ENCODE data around the gene CD300A. TPM values are rescaled to one million over a fixed set of nuclear protein-coding genes. Genes with fewer than 3 reads are reported as not detected.

The CD300A gene
- total RNA-seq, 2 experiments from 2014 or later, result 2.2 to 2.4 TPM

DNA sequence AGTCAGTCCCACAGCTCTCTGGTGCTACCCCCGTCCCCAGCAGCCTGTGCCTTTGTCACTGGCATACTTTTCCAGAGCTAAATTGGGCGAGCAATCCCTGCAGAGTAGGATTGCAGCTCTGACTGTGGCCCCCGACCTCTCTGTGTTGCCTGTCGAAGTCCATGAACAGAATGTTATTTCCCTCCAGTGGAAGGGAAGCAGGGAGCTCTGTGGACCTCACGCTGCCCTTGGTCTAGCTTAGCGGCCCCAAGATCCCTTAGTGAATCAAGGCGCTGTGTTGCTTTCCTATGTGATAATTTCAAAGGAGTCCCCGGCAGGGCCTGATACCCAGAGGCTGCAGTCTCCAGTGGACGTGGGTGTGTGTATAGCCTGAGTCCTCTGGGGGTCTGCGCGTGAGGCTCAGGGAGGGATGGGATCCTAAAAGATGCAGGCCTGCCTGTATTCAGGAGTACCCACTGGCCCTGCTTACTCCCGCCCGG, 15.5 kb upstream of the CD300A start:
- no peak for ATAC-seq
- H3K27me3 Mint-ChIP-seq, result peaks cover 1% of the 10 kb centered on the region
- H3K9me3 Mint-ChIP-seq, result no peaks in the 10 kb centered on the region
- H3K27ac Mint-ChIP-seq, result no peak overlapping the region
- intact Hi-C loops (cut with micrococcal nuclease), result no loop called here
- CTCF ChIA-PET, result interaction anchor here (0.6 to 11.1 kb wide), 4 partner anchors 13 to 99 kb away, joined by 3 to 125 read pairs (median 4); partner anchors contain the start of gene GPR142
- no peak overlapping the region for H3K4me3 Mint-ChIP-seq
- peaks cover 11% of the 10 kb centered on the region for H3K4me1 Mint-ChIP-seq (ENCODE audit: low read depth)
- POLR2A ChIA-PET, result no interaction called here
- no peak for DNase-seq
- no peaks in the 10 kb centered on the region for H3K36me3 Mint-ChIP-seq (ENCODE audit: low read depth)
- TF ChIP-seq, protein P1, sequence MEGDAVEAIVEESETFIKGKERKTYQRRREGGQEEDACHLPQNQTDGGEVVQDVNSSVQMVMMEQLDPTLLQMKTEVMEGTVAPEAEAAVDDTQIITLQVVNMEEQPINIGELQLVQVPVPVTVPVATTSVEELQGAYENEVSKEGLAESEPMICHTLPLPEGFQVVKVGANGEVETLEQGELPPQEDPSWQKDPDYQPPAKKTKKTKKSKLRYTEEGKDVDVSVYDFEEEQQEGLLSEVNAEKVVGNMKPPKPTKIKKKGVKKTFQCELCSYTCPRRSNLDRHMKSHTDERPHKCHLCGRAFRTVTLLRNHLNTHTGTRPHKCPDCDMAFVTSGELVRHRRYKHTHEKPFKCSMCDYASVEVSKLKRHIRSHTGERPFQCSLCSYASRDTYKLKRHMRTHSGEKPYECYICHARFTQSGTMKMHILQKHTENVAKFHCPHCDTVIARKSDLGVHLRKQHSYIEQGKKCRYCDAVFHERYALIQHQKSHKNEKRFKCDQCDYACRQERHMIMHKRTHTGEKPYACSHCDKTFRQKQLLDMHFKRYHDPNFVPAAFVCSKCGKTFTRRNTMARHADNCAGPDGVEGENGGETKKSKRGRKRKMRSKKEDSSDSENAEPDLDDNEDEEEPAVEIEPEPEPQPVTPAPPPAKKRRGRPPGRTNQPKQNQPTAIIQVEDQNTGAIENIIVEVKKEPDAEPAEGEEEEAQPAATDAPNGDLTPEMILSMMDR (IDR thresholded peaks at IDR 0.05), result no peak

DNA sequence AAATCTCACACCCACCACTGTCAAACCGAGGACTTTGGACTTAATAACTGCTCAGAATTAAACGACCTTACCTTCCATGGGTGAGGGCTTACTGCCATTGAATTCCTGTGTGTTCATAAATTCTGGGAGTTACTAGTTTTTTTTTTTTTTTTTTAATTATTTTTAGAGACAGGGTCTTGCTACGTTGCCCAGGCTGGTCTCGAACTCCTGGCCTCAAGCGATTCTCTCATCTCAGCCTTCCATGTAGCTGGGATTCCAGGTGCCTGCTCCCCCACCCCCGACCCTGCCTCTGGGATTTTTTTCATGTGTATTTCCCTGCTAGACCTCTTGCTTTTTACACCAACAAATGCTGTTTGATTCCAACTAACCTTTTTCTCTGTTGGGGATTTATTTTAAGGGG, 14.9 kb upstream of the CD300A start:
- Mint-ChIP-seq H3K36me3 (ENCODE audit: low read depth) (no peaks in the 10 kb centered on the region), H3K9me3 (no peaks in the 10 kb centered on the region), H3K4me1 (ENCODE audit: low read depth) (peaks cover 11% of the 10 kb centered on the region), H3K27ac (no peak overlapping the region), H3K4me3 (no peak overlapping the region), H3K27me3 (peaks cover 1% of the 10 kb centered on the region)
- intact Hi-C loops (cut with micrococcal nuclease), result no loop called here
- DNase-seq (no peak), ATAC-seq (no peak)
- CTCF ChIA-PET, result interaction anchor here (0.6 to 11.1 kb wide), 3 partner anchors 14 to 82 kb away, joined by 3 to 125 read pairs (median 5); partner anchors contain the start of gene GPR142
- TF ChIP-seq, protein P1 (IDR thresholded peaks at IDR 0.05), result no peak
- POLR2A ChIA-PET, result no interaction called here

DNA sequence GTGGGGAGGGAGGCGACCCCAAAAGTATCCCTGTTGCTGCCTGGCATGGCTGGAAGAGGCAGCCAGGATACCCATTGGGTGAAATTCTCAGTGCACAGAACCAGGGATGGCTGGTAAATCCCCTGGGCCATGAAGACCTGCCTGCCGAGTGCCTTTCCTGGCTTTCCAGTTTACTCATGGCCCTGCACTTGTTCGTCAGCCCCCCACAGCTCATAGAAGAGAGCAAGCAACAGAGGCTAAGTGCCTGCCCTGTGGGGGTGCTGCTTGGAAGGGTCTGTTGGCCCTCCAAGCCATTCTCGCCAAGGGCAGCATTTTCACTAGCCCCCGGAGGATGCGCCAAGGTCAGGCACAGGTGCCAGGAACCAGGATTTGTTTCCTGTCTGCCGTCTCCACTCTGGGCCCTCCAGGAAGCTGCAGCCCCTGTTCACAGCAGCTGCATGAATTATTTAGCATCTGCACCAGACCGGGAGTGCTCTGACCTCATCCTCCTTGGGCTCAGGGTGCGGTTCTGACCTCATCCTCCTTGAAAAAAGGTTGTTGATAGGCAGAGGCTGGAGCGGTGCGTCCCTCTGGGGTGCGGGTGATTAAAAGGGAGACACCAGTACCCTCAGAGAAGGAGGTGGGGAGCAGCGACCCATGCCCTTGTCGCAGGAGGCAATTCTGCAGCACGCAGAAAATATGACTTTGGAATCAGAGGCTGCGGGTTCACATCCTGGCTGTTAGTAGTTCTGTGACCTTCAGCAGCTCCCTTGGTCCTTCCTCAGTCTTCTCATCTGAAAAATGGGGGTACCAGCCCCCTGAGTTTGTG, 14.2 kb upstream of the CD300A start:
- TF ChIP-seq, protein P1 (IDR thresholded peaks at IDR 0.05), result no peak
- intact Hi-C loops (cut with micrococcal nuclease), result no loop called here
- ChIA-PET CTCF (interaction anchor here (0.6 to 11.1 kb wide), 4 partner anchors 8 to 83 kb away, joined by 3 to 133 read pairs (median 70); partner anchors contain the start of gene GPR142), POLR2A (no interaction called here)
- Mint-ChIP-seq H3K4me1 (ENCODE audit: low read depth) (peaks cover 7% of the 10 kb centered on the region), H3K9me3 (no peaks in the 10 kb centered on the region), H3K4me3 (no peak overlapping the region), H3K27ac (no peak overlapping the region), H3K27me3 (peaks cover 1% of the 10 kb centered on the region), H3K36me3 (ENCODE audit: low read depth) (no peaks in the 10 kb centered on the region)
- ATAC-seq, result no peak
- DNase-seq, result no peak

DNA sequence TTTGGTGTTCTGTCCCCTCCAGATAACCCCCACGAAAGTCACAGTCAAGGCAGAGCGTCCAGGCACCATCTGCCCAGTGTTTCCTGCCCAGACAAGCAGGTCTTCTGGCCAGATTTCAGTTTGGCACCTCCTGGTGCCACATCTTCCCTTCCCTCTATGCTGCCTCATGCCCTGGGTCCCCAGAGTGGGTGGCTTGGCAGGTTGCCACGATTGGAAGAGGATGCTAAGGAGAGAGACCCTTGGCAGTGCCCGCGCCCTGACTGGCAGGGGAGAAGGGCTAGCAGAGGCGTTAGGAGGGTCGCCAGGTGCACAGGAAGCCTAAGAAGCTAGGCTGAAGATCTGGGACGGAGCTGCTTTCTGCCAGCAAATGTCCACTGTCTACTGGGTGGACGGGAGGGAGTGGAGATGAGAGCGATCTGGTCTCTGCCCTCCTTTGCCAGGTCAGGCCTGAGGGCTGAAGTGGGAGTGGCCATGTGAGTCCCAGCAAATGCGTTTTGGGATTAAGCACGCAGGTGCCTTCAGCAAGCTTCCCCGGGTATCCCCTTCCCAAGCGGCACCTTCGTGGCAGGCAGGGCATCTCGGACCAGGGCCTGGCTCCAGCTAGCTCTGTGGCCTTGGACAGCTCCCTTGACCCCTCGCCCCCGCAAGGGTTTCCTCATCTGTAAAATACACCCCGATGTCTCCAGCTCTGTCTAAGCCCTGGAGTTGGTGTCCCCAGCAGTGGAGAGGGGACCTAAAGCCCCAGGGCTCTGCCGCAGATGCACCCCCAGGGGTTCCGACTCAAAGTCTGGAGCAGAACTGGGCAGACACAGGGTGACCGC, 13.4 kb upstream of the CD300A start:
- H3K4me1 Mint-ChIP-seq (ENCODE audit: low read depth), result peaks cover 7% of the 10 kb centered on the region
- intact Hi-C loops (cut with micrococcal nuclease), result no loop called here

More for the DNA sequence above, 13.4 kb upstream of the CD300A start:
- H3K36me3 Mint-ChIP-seq (ENCODE audit: low read depth), result no peaks in the 10 kb centered on the region
- POLR2A ChIA-PET, result no interaction called here
- H3K27me3 Mint-ChIP-seq, result peaks cover 1% of the 10 kb centered on the region
- TF ChIP-seq, protein P1 (IDR thresholded peaks at IDR 0.05), result no peak
- DNase-seq (no peak), ATAC-seq (no peak)
- no peaks in the 10 kb centered on the region for H3K9me3 Mint-ChIP-seq
- no peak overlapping the region for H3K27ac Mint-ChIP-seq
- CTCF ChIA-PET, result interaction anchor here (1.2 to 11.1 kb wide), 7 partner anchors 9 to 84 kb away, joined by 3 to 133 read pairs (median 8); partner anchors contain the start of gene GPR142
- no peak overlapping the region for H3K4me3 Mint-ChIP-seq

All from activated CD8-positive, alpha-beta T cell treated with anti-CD3 and anti-CD28 coated beads for 36 hours (primary cell).